Osteocyte (in vitro differentiated cells): ENCODE measurements around the gene SYNGAP1. TPM values are rescaled to one million over a fixed set of nuclear protein-coding genes. Genes with fewer than 3 reads are reported as not detected.
A peak's percentile ranks its signal among the peaks of the same experiment; 100 is the strongest.

ENCODE experiments used
- DNase-seq: peaks from one replicate; pipeline ENCODE4 v3.0.0; 2021; ENCODE audit warnings: mixed read lengths; ENCODE audit not compliant: unreplicated experiment; ENCODE audit errors: extremely low spot score
- H3K27ac Mint-ChIP-seq: one replicate; pipeline ENCODE4 v1.8.0; 2021; ENCODE audit warnings: mild to moderate bottlenecking, mixed read lengths; ENCODE audit not compliant: unreplicated experiment
- H3K27me3 Mint-ChIP-seq: one replicate; pipeline ENCODE4 v1.8.0; 2021; ENCODE audit warnings: mixed read lengths; ENCODE audit not compliant: unreplicated experiment
- H3K36me3 Mint-ChIP-seq: one replicate; pipeline ENCODE4 v1.8.0; 2021; ENCODE audit warnings: mixed read lengths; ENCODE audit not compliant: unreplicated experiment
- H3K4me1 Mint-ChIP-seq: one replicate; pipeline ENCODE4 v1.8.0; 2021; ENCODE audit warnings: mixed read lengths; ENCODE audit not compliant: unreplicated experiment
- H3K4me3 Mint-ChIP-seq: one replicate; pipeline ENCODE4 v1.8.0; 2021; ENCODE audit warnings: mild to moderate bottlenecking, moderate library complexity, mixed read lengths; ENCODE audit not compliant: unreplicated experiment
- H3K9me3 Mint-ChIP-seq: one replicate; pipeline ENCODE4 v1.8.0; 2021; ENCODE audit warnings: mixed read lengths; ENCODE audit not compliant: unreplicated experiment
- CTCF ChIP-seq: fragments of 200-600 bp; sonication (generic); IDR thresholded peaks from 2 replicates; pipeline ENCODE4 v1.5.0; 2021; ENCODE audit warnings: antibody characterized with exemption, mild to moderate bottlenecking, moderate library complexity
- total RNA-seq: library from RNA; stranded (reverse); gene quantifications from 2 replicates; pipeline ENCODE4 v1.2.1, GENCODE V29; 2021

SYNGAP1 gene
- total RNA-seq, 1 donor from 2014 or later, result 34.7 TPM

- DNase-seq, result no peak
- Mint-ChIP-seq H3K4me1 (peaks cover 62% of the 10 kb centered on the region), H3K4me3 (peak overlapping the region; percentile 6), H3K36me3 (peaks cover 21% of the 10 kb centered on the region), H3K27ac (no peak overlapping the region), H3K9me3 (no peaks in the 10 kb centered on the region), H3K27me3 (no peaks in the 10 kb centered on the region)
- TF ChIP-seq CTCF, result no peak
These were observed 4.0 kb upstream of the SYNGAP1 start for GRCh38 chr6:33415831-33416230.

- Mint-ChIP-seq H3K9me3 (no peaks in the 10 kb centered on the region), H3K27me3 (no peaks in the 10 kb centered on the region), H3K4me3 (peak overlapping the region; percentile 98), H3K36me3 (peaks cover 21% of the 10 kb centered on the region), H3K27ac (peak overlapping the region; percentile 99), H3K4me1 (peaks cover 66% of the 10 kb centered on the region)
- DNase-seq, result no peak
- no peak for TF ChIP-seq CTCF
These were observed 3.3 kb upstream of the SYNGAP1 start for GRCh38 chr6:33416386-33417127.

GRCh38 chr6:33417128-33417902 is 2.5 kb upstream of the SYNGAP1 start:
- Mint-ChIP-seq H3K36me3 (peaks cover 20% of the 10 kb centered on the region), H3K27ac (peak overlapping the region; percentile 99), H3K9me3 (no peaks in the 10 kb centered on the region), H3K27me3 (no peaks in the 10 kb centered on the region), H3K4me3 (peak overlapping the region; percentile 98), H3K4me1 (peaks cover 62% of the 10 kb centered on the region)
- TF ChIP-seq CTCF, result no peak
- DNase-seq, result no peak

- Mint-ChIP-seq H3K9me3 (no peaks in the 10 kb centered on the region), H3K27me3 (no peaks in the 10 kb centered on the region), H3K4me3 (peak within 1 kb of the TSS; percentile 98), H3K36me3 (peaks cover 16% of the 10 kb centered on the region), H3K27ac (peak within 1 kb of the TSS; percentile 99), H3K4me1 (peaks cover 59% of the 10 kb centered on the region)
- TF ChIP-seq CTCF, result peak; percentile 44
- peak; percentile 99 for DNase-seq
These were observed 1.8 kb upstream of the SYNGAP1 start, which contains the start of gene CUTA for GRCh38 chr6:33417903-33418689. TSS of gene CUTA (minus strand) at chr6:33418107. CDS start at chr6:33418000, 107 bp downstream.
